Stimulated activated naive CD4-positive, alpha-beta T cell (primary cell): ENCODE results near the gene BRI3BP.
A peak's percentile ranks its signal among the peaks of the same experiment; 100 is the strongest.
"Not testable (repeated sequence)": the region's sequence is repeated elsewhere in the genome, so short reads cannot be mapped to it uniquely, and the experiment has no call there.

Experiments used
- DNase-seq, 6 experiments: peaks; one replicate each; lab custom pipeline; 2025; lab: John Stamatoyannopoulos, UW

The BRI3BP gene

GRCh38 chr12:125024949-125025563, 31.6 kb downstream of the BRI3BP start:
- no peak for DNase-seq

- no peak for DNase-seq
Observed at GRCh38 chr12:125025606-125026235, 32.3 kb downstream of the BRI3BP start.

- DNase-seq = no peak
Observed at GRCh38 chr12:125028106-125028505, 34.7 kb downstream of the BRI3BP start.

GRCh38 chr12:125029761-125030358, 36.4 kb downstream of the BRI3BP start:
- no peak for DNase-seq

- DNase-seq = not testable (repeated sequence)
Observed at GRCh38 chr12:125031471-125031870, 38.0 kb downstream of the BRI3BP start.

- no peak for DNase-seq
Observed at GRCh38 chr12:125032466-125033152, 39.2 kb downstream of the BRI3BP start.

- no peak for DNase-seq
Observed at GRCh38 chr12:125033288-125033687, 39.8 kb downstream of the BRI3BP start.

- no peak for DNase-seq
Observed at GRCh38 chr12:125038976-125039625, 45.7 kb downstream of the BRI3BP start.

GRCh38 chr12:125049093-125049458, 55.6 kb downstream of the BRI3BP start:
- DNase-seq = no peak

GRCh38 chr12:125050446-125050845, 57.0 kb downstream of the BRI3BP start:
- DNase-seq = no peak

- no peak for DNase-seq
Observed at GRCh38 chr12:125050868-125051267, 57.4 kb downstream of the BRI3BP start.

- no peak for DNase-seq
Observed at GRCh38 chr12:125053821-125054220, 60.4 kb downstream of the BRI3BP start.

- no peak for DNase-seq
Observed at GRCh38 chr12:125055591-125055990, 62.1 kb downstream of the BRI3BP start.

GRCh38 chr12:125056306-125056705, 62.9 kb downstream of the BRI3BP start:
- DNase-seq = no peak

- no peak for DNase-seq
Observed at GRCh38 chr12:125057708-125058107, 64.3 kb downstream of the BRI3BP start.

GRCh38 chr12:125061229-125061628, 67.8 kb downstream of the BRI3BP start:
- no peak for DNase-seq

GRCh38 chr12:125063522-125063921, 70.1 kb downstream of the BRI3BP start:
- not testable (repeated sequence) for DNase-seq

GRCh38 chr12:125064492-125064891, 71.0 kb downstream of the BRI3BP start:
- no peak for DNase-seq

- DNase-seq = peak; percentile 57 to 83 (median 75)
Observed at GRCh38 chr12:125065021-125065918, 71.8 kb downstream of the BRI3BP start, which contains the start of gene AACS. Gene AACS (plus strand): TSS chr12:125065435. CDS start chr12:125065585, 150 bp downstream.

GRCh38 chr12:125065919-125066570, 72.6 kb downstream of the BRI3BP start:
- DNase-seq = no peak

- no peak for DNase-seq
Observed at GRCh38 chr12:125068391-125068790, 74.9 kb downstream of the BRI3BP start.
